Activated T-cell treated with anti-CD3 and anti-CD28 coated beads, Interleukin-2, amount 50 U/mL, for 4 hours (primary cell): ENCODE measurements around the gene CDH22. TPM values are rescaled to one million over a fixed set of nuclear protein-coding genes. Genes with fewer than 3 reads are reported as not detected.

ENCODE experiments used
- ATAC-seq, 2 donors: fragments of 200-7000 bp; cut with Tn5 transposase; one replicate each; pipeline ENCODE4 v1.10.0; 2021
- DNase-seq: peaks from one replicate; pipeline ENCODE4 v3.0.0-alpha.2; 2020
- H3K27me3 Mint-ChIP-seq: one replicate; pipeline ENCODE4 v1.8.0; 2021; ENCODE audit warnings: low read depth, mixed read lengths
- H3K36me3 Mint-ChIP-seq: one replicate; pipeline ENCODE4 v1.8.0; 2022; ENCODE audit warnings: mixed read lengths; ENCODE audit not compliant: insufficient read depth
- H3K4me1 Mint-ChIP-seq: one replicate; pipeline ENCODE4 v1.8.0; 2021; ENCODE audit warnings: low read depth, mixed read lengths
- H3K4me3 Mint-ChIP-seq: one replicate; pipeline ENCODE4 v1.8.0; 2021; ENCODE audit warnings: mild to moderate bottlenecking, moderate library complexity, mixed read lengths
- H3K9me3 Mint-ChIP-seq: one replicate; pipeline ENCODE4 v1.8.0; 2021; ENCODE audit warnings: mixed read lengths
- total RNA-seq, 3 donors: library from RNA; stranded (reverse); gene quantifications; one replicate each; pipeline ENCODE4 v1.2.1, GENCODE V29; 2021

Gene CDH22
- total RNA-seq, 3 donors from 2014 or later, result not detected

DNA sequence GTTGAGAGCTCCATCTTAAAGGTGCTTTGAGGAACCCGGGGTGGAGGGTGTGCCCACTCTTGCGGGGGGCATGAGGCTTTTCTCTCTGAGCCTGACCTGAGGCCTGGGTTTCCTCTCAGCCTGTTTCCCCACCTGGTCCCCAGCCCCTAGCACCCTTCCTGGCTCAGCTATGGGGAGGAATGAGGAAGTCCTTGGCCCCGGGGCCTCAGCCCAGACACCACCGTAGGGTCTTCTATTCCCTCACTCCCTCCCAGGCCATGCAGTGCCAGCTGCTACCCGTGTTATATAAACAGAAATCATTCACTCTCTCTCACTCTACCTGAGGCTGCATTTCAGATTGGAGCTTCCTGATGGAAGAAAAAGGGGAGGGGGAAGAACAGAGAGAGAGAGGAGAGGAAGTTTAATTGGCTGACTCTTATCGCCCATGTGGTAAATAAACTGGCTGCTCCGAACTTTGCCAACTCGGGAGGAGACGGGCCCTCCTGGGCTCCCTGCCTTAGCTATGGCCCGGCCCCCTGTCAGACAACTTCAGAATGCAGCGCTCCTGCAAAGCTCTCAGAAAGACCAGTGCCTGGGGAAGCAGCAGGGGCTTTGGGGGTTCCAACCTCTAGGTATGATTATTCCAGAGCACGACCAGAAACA is 2.8 kb downstream of the CDH22 start:
- H3K9me3 Mint-ChIP-seq, result no peaks in the 10 kb centered on the region
- peaks cover 43% of the 10 kb centered on the region for H3K27me3 Mint-ChIP-seq
- H3K4me1 Mint-ChIP-seq, result peaks cover 7% of the 10 kb centered on the region
- ATAC-seq (no peak), DNase-seq (no peak)
- no peak overlapping the region for H3K4me3 Mint-ChIP-seq
- no peaks in the 10 kb centered on the region for H3K36me3 Mint-ChIP-seq

DNA sequence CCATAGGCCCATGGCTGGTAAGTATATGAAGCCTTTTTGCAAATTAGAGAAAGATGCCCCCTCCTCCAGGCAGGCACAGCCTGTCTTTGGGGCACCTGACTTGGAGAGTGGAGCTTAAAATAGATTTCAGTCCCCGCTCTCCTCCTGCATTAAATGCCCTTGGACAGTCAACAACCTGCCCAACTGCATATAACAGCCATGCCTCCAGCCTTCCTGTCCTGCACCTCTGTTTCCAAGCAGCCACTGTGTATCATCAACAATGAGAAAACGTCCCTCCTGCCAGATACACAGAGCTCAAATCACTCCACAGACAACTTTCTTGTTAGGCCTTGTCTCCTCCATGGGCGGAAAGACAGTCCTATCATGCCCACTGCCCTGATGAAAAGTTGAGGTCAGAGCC is 3.4 kb downstream of the CDH22 start:
- Mint-ChIP-seq H3K27me3 (peaks cover 39% of the 10 kb centered on the region), H3K36me3 (no peaks in the 10 kb centered on the region), H3K9me3 (no peaks in the 10 kb centered on the region), H3K4me1 (peaks cover 7% of the 10 kb centered on the region), H3K4me3 (no peak overlapping the region)
- ATAC-seq, result no peak
- DNase-seq, result no peak

DNA sequence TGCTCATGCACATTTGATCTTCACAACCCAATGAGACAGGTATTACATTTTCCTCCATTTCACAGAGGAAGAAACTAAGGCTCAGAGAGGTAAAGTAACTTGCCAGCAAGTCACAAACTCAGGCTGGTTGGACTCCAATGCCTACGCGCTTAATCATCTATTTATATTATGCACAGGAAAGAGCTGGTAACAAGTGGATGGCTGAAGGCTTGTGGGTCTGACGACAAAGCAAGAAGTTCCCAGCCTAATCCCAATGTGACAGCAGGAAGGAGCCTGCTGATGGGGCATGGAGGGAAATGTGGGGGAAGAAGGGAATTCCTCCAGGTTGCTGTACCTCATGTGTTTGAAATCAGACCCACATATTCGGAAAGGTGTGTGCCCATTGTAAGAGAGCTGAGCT is 3.9 kb downstream of the CDH22 start:
- no peak for DNase-seq

GRCh38 chr20:46303176-46303956 is 4.9 kb downstream of the CDH22 start:
- Mint-ChIP-seq H3K9me3 (no peaks in the 10 kb centered on the region), H3K27me3 (peaks cover 31% of the 10 kb centered on the region), H3K4me3 (no peak overlapping the region), H3K36me3 (no peaks in the 10 kb centered on the region), H3K4me1 (peaks cover 4% of the 10 kb centered on the region)
- no peak for DNase-seq
- no peak for ATAC-seq

More for the DNA sequence above, 3.9 kb downstream of the CDH22 start:
- Mint-ChIP-seq H3K27me3 (peaks cover 34% of the 10 kb centered on the region), H3K4me1 (peaks cover 7% of the 10 kb centered on the region), H3K36me3 (no peaks in the 10 kb centered on the region), H3K9me3 (no peaks in the 10 kb centered on the region), H3K4me3 (no peak overlapping the region)
- ATAC-seq, result no peak

DNA sequence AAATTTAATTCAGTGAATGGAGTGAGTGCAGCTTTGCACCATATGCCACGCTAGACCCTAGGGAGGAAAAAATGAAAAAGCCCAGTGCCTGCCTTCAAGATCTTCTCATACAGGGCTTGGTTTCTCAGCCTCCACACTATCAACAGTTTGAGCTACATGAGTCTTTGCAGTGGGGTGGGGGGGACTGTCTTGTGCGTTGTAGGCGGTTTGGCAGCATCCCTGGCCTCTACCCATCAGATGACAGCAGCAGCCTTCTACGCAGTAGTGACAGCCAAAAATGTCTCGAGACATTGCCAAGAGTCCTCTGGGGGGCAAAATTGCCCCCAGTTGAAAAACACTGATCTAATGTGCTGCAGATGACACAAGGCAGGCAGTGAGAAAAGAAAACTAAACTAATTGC is 6.2 kb downstream of the CDH22 start:
- H3K27me3 Mint-ChIP-seq, result peaks cover 38% of the 10 kb centered on the region
- H3K9me3 Mint-ChIP-seq, result no peaks in the 10 kb centered on the region
- no peaks in the 10 kb centered on the region for H3K36me3 Mint-ChIP-seq
- ATAC-seq (no peak), DNase-seq (no peak)
- H3K4me3 Mint-ChIP-seq, result no peak overlapping the region
- H3K4me1 Mint-ChIP-seq, result peaks cover 4% of the 10 kb centered on the region

GRCh38 chr20:46300281-46300680 is 8.0 kb downstream of the CDH22 start:
- H3K4me3 Mint-ChIP-seq, result no peak overlapping the region
- H3K36me3 Mint-ChIP-seq, result no peaks in the 10 kb centered on the region
- H3K4me1 Mint-ChIP-seq, result no peaks in the 10 kb centered on the region
- ATAC-seq (no peak), DNase-seq (no peak)
- H3K27me3 Mint-ChIP-seq, result peaks cover 40% of the 10 kb centered on the region
- no peaks in the 10 kb centered on the region for H3K9me3 Mint-ChIP-seq

DNA sequence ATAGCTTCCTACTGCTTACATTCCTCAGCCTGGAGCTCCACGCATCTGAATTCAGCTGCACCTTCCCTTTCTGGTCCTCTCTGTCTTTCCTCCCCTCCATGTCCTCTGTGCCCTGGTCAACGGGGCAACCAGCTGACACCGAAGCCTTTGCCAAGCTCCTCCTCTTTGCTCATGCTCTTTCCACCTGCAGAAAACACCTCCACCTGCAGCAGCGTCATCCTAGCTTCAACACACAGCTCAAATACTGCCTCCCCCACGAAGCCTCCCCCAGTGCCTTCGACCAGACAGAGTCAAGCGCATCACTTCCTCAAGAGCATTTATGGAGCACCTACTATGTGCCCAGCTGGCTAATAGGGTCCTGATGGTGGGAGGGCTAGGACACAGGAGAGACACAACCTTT is 9.2 kb downstream of the CDH22 start:
- ATAC-seq (no peak), DNase-seq (no peak)
- Mint-ChIP-seq H3K27me3 (peaks cover 50% of the 10 kb centered on the region), H3K4me3 (no peak overlapping the region), H3K36me3 (no peaks in the 10 kb centered on the region), H3K9me3 (no peaks in the 10 kb centered on the region), H3K4me1 (no peaks in the 10 kb centered on the region)

GRCh38 chr20:46298374-46298773 is 9.9 kb downstream of the CDH22 start:
- Mint-ChIP-seq H3K9me3 (no peaks in the 10 kb centered on the region), H3K27me3 (peaks cover 51% of the 10 kb centered on the region), H3K36me3 (no peaks in the 10 kb centered on the region), H3K4me1 (no peaks in the 10 kb centered on the region), H3K4me3 (no peak overlapping the region)
- ATAC-seq, result no peak
- DNase-seq, result no peak

DNA sequence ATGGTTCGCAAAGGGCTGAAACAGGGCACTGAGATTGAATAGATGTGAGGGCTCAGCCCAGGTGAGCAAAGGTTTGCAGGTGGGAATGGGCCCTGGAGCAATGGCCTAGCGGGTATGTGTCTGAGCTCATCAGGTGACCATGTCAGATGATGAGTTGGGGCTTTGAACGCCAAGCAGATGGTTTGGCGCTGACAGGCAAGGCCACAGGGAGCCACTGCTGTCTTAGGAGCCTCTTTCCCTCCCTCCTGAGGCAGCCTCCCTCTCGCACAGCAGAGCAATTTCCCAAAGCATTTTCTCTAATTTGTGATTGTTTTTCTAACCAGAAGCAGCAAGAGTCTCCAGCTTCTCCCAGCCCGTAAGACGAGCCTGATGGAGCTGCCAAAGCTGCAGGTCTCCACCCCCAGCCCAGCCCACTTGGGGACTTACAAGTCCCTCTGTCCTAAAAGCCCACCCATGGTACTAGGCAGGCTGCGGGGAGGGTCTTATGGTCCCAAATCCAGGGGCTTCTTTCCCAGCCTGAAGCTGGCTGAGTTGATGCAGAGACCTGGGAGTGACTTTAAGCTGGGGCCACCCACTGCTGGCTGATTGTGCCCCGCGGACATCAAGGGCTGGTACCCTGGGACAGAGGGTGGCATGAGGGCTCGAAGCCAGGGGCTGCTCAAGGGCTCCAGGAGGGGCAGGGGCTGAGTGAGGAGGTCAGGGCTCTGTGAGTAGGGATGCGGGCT is 11.6 kb downstream of the CDH22 start:
- H3K36me3 Mint-ChIP-seq, result no peaks in the 10 kb centered on the region
- H3K4me3 Mint-ChIP-seq, result no peak overlapping the region
- H3K9me3 Mint-ChIP-seq, result no peaks in the 10 kb centered on the region
- H3K27me3 Mint-ChIP-seq, result peaks cover 62% of the 10 kb centered on the region
- ATAC-seq, result no peak
- no peaks in the 10 kb centered on the region for H3K4me1 Mint-ChIP-seq
- DNase-seq, result no peak

DNA sequence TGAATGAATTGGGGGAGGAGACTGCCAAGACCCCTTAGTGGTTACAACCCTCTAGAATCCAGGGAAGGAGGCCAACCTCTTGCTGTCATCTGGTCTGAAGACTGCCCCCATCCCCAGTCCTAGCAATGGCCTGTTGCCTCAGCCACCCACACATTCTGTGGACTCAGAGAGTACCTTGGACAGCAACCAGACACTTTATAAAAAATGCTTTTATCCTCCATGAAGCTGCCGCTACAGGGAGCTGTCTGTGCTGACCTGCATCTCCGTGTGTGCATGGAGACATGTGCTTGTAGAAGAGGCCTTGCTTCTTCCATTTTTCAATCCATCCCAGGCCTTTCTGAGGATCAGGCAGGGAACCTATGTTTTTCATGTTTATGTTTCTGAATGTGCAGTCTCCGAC is 15.2 kb downstream of the CDH22 start:
- H3K4me1 Mint-ChIP-seq, result no peaks in the 10 kb centered on the region
- no peak overlapping the region for H3K4me3 Mint-ChIP-seq
- ATAC-seq, result no peak
- DNase-seq, result no peak
- peaks cover 65% of the 10 kb centered on the region for H3K27me3 Mint-ChIP-seq
- no peaks in the 10 kb centered on the region for H3K9me3 Mint-ChIP-seq
- no peaks in the 10 kb centered on the region for H3K36me3 Mint-ChIP-seq

- no peaks in the 10 kb centered on the region for H3K4me1 Mint-ChIP-seq
- H3K9me3 Mint-ChIP-seq, result no peaks in the 10 kb centered on the region
- H3K36me3 Mint-ChIP-seq, result no peaks in the 10 kb centered on the region
- ATAC-seq, result no peak
- H3K4me3 Mint-ChIP-seq, result no peak overlapping the region
- DNase-seq, result no peak
- peaks cover 51% of the 10 kb centered on the region for H3K27me3 Mint-ChIP-seq
Measured at GRCh38 chr20:46291401-46291800, 16.9 kb downstream of the CDH22 start.

GRCh38 chr20:46289432-46289831 is 18.9 kb downstream of the CDH22 start:
- Mint-ChIP-seq H3K9me3 (no peaks in the 10 kb centered on the region), H3K36me3 (no peaks in the 10 kb centered on the region), H3K27me3 (peaks cover 44% of the 10 kb centered on the region), H3K4me1 (no peaks in the 10 kb centered on the region), H3K4me3 (no peak overlapping the region)
- DNase-seq (no peak), ATAC-seq (no peak)

GRCh38 chr20:46286977-46287376 is 21.3 kb downstream of the CDH22 start:
- no peaks in the 10 kb centered on the region for H3K9me3 Mint-ChIP-seq
- H3K4me3 Mint-ChIP-seq, result no peak overlapping the region
- DNase-seq, result no peak
- no peaks in the 10 kb centered on the region for H3K36me3 Mint-ChIP-seq
- peaks cover 39% of the 10 kb centered on the region for H3K27me3 Mint-ChIP-seq
- H3K4me1 Mint-ChIP-seq, result no peaks in the 10 kb centered on the region
- ATAC-seq, result no peak

- H3K4me3 Mint-ChIP-seq, result no peak overlapping the region
- H3K4me1 Mint-ChIP-seq, result no peaks in the 10 kb centered on the region
- H3K9me3 Mint-ChIP-seq, result no peaks in the 10 kb centered on the region
- H3K27me3 Mint-ChIP-seq, result peaks cover 37% of the 10 kb centered on the region
- H3K36me3 Mint-ChIP-seq, result no peaks in the 10 kb centered on the region
- no peak for DNase-seq
- ATAC-seq, result no peak
Measured at GRCh38 chr20:46286382-46286781, 21.9 kb downstream of the CDH22 start.

DNA sequence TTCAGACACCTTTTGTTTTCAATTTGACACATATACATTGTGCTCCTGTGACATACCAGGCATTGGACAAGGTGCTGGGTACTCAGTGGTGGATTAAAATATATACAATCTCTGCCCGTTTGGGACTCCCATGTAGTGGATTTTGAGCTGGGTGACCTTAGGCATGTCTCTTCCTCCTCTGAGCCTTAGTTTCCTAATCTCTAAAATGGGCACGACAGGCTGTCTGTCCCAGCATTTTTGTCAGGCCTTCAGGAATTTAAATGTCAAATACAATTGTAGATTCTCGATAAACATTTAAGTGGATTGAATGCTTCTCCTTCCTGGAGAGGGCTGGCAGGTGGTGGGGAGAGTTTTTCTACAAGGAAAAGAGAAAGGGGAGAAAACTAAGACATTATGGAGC is 22.6 kb downstream of the CDH22 start:
- no peak overlapping the region for H3K4me3 Mint-ChIP-seq
- H3K4me1 Mint-ChIP-seq, result no peaks in the 10 kb centered on the region
- peaks cover 41% of the 10 kb centered on the region for H3K27me3 Mint-ChIP-seq
- no peaks in the 10 kb centered on the region for H3K36me3 Mint-ChIP-seq
- H3K9me3 Mint-ChIP-seq, result no peaks in the 10 kb centered on the region
- no peak for ATAC-seq
- no peak for DNase-seq
